ENCODE data around the gene C17orf50. TPM values are rescaled to one million over a fixed set of nuclear protein-coding genes. Genes with fewer than 3 reads are reported as not detected.

Gene C17orf50
- total RNA-seq, 1 donor from 2014 or later = not detected

DNA sequence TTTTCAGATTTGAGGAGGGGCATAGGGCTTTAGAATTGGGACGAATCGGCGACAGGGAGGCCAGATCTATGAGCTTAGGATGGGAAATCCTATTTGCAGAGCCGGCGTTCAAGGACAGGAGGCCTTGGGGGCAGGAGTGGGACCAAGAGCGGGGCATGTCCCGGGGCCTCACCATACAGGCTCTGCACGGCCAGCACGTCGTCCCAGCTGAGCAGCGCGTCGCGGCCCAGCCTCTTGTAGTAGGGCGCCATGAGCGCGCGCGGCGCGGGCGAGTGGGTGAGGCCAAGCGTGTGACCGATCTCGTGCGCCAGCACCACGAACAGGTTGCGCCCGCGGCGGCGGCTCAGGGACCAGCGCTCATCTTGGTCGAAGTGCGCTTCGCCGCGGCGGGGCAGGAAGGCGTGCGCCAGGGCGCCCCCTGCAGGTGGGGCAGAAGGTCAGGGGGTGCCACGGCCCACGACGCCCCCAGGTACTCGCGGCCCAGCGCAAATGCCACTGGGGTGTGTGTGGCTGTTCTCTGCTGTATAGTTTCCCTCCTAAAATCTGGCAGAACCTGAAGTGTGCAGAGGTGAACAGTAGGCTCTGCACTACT is 9.3 kb downstream of the C17orf50 start:
- DNase-seq (no peak), ATAC-seq (no peak)
- intact Hi-C loops (cut with micrococcal nuclease) = no loop called here

DNA sequence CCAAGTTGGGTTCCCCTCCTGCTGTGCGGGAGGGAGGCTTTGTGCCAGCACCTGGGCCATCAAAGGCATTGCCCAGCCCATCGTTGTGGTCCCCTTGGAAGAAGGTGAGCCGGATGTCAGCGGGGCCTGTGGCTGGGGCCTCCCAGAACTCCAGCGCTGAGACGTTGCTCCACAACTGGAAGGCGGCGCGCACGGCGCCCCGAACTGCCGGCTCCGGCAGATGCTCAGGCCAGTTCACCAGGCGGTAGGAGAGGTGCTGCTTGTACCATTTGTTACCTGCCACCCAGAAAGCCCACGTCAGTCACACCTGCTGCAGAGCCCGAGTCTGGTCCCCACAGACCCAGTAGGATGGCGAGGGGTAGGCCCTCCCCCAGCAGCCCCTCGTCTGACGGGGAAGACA is 12.4 kb downstream of the C17orf50 start:
- ATAC-seq (no peak), DNase-seq (no peak)
- intact Hi-C loops (cut with micrococcal nuclease) = no loop called here

GRCh38 chr17:35773679-35774425 is 13.2 kb downstream of the C17orf50 start:
- no peak for ATAC-seq
- DNase-seq = no peak
- intact Hi-C loops (cut with micrococcal nuclease) = no loop called here

DNA sequence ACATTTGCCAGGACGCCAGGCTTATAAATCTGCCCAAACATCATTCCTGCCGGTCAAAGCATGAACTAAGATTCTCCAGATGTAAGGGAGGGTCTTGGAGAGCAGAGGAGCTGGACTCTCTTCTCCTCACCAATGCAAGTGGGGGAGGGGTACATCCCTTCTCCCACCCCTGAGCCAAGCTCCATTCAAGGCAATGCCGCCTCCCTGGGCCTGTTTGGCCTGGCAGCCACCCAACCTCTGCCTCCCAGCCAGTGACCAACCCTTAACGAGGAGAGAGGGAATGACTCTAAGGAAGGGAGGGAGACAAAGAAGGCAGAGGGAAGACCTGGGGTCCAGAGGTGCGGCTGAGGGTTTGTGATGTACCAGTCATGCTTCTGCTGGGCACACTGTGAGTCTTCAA is 13.8 kb downstream of the C17orf50 start:
- intact Hi-C loops (cut with micrococcal nuclease) = no loop called here
- DNase-seq (peak; percentile 68), ATAC-seq (peak; percentile 67)

GRCh38 chr17:35775039-35775438 is 14.4 kb downstream of the C17orf50 start:
- no peak for DNase-seq
- ATAC-seq = no peak
- intact Hi-C loops (cut with micrococcal nuclease) = no loop called here

DNA sequence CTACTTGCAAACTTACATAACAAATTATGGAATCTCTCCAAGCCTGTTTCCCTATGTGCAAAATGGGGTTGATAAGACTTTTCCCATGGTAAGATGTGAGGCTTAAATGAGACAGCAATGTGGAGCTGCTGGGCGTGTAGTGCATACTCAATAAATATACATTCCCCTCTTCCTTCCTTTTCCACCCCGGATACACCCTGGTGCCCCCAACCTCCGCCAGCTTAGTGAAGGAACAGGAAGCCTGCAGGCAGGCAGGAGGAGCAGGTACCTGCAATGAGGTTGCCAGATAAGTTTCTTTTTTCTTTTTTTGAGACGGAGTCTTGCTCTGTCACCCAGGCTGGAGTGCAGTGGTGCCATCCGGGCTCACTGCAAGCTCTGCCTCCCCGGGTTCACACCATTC is 14.9 kb downstream of the C17orf50 start:
- ATAC-seq (no peak), DNase-seq (no peak)
- intact Hi-C loops (cut with micrococcal nuclease) = no loop called here

- intact Hi-C loops (cut with micrococcal nuclease) = no loop called here
- ATAC-seq (no peak), DNase-seq (no peak)
Observed at GRCh38 chr17:35778641-35779196, 18.0 kb downstream of the C17orf50 start.

DNA sequence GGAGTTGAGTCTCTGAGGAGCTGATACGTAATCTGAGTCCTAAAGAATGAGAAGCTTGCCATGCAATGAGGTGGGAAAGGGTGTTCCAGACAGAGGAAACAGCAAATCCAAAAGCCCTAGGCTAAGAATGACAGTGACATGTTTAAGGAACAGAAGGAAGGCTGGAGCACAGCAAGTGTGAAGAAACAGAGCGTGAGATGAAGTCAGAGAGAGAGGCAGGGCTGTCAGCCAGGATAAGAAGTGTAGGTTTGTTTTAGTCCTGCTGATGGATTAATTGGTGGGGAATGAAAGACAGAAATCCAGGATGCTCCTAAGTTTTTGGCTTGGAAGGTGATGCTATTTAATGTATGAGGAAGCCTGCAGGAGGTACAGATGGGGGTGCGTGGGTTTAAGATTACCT is 20.3 kb downstream of the C17orf50 start:
- ATAC-seq = no peak
- no peak for DNase-seq
- intact Hi-C loops (cut with micrococcal nuclease) = no loop called here

- no peak for DNase-seq
- no peak for ATAC-seq
- intact Hi-C loops (cut with micrococcal nuclease) = no loop called here
Observed at GRCh38 chr17:35784895-35785294, 24.2 kb downstream of the C17orf50 start.

DNA sequence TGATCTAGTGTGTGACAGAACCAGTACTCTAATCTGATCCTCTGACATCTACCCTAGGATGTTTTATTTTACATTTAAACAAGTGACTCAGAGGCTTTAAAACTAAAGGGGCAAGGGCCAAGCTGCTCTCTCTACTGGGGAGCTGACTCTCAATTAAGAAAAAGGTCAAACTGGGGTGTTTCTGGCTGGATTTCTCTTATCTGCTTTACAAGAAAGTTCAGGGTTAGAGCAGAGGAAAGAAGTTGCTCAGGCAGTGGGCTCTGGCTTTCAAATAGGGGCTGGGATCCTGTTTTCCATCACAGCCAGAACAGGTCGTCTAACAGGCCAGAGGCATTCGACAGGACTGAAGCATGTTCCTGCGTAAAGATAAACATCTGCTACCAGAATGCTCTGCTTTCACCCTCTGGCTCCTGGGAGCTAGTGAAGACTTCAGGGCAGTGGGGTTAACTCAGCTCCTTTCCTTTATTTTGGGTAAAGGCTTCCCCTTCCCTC is 26.3 kb downstream of the C17orf50 start:
- ATAC-seq (no peak), DNase-seq (no peak)
- intact Hi-C loops (cut with micrococcal nuclease) = no loop called here

DNA sequence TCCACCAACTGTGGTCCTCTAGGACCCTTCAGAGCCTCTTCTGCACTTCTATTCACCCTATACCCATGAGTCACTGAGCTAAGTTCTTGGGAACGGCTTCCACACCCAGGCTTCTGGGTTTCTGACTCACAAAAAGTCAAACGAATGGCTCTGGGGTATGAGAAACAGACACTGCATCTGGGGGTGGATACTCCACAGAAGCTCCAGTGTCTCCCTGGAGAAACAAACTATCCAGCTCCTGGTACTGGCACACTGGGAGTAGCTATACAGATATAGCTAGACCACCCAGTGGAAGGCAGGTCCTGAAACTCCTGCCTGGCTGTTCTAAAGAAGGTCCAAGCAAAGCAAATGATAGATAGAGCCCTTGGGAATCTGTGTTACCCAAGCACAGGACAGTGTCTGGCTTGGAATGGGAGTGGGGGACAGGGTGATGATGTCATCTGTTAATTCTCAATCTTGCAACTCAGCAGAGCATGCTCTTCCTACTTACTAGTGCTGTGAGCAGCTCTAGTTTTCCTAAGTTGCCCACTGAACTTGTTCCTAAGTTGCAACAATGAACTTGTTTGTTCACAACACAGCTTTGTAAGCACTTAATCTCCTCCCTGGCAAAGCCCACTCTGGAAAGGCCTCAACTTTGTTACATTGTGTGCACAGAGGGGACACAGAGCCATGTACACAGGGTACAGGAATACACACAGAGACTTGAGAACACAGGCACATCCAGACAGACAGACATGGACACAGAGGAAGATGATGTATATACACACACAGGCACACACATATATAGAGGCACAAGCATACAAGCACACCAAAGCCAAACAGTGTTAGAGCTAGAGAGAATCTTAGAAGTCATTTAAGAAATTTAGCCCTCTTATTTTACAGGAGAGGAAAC is 28.0 kb downstream of the C17orf50 start:
- ATAC-seq (peak; percentile 57), DNase-seq (no peak)
- intact Hi-C loops (cut with micrococcal nuclease) = no loop called here

GRCh38 chr17:35790841-35791240 is 30.2 kb downstream of the C17orf50 start:
- ATAC-seq (no peak), DNase-seq (no peak)
- intact Hi-C loops (cut with micrococcal nuclease) = no loop called here

DNA sequence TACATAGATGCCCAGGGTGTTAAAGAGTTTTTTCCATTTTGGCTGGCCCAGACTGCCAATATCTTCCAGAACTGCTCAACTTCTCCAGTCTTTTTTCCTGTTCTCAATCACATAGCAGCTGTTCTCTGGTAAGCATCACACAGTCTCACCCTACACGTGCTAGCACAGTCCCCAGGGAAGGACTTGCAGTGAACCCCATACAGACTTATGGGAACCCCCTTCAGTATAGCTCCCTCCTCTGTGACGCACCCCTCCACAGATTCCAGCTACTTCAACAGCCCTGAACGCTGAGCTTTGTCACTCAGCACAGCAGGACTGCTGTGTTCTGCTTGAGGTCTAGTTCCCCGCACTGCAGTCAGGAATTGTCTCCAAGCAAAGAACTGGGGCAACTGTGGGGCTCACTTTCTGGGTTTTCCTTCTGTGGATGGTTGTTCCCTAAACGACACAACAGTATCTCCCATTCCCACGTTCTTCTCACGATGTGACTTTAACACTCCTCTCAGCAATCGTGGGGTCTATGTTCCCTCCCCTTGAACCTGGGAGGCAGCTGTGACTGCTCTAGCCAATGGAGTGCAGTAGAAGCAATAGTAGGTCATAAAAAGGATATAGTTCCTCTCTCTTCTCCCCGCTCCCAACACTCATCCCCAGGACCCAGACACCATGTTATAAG is 31.1 kb downstream of the C17orf50 start:
- DNase-seq (no peak), ATAC-seq (no peak)
- intact Hi-C loops (cut with micrococcal nuclease) = no loop called here

GRCh38 chr17:35793257-35793656 is 32.6 kb downstream of the C17orf50 start:
- DNase-seq (no peak), ATAC-seq (no peak)
- intact Hi-C loops (cut with micrococcal nuclease) = no loop called here

DNA sequence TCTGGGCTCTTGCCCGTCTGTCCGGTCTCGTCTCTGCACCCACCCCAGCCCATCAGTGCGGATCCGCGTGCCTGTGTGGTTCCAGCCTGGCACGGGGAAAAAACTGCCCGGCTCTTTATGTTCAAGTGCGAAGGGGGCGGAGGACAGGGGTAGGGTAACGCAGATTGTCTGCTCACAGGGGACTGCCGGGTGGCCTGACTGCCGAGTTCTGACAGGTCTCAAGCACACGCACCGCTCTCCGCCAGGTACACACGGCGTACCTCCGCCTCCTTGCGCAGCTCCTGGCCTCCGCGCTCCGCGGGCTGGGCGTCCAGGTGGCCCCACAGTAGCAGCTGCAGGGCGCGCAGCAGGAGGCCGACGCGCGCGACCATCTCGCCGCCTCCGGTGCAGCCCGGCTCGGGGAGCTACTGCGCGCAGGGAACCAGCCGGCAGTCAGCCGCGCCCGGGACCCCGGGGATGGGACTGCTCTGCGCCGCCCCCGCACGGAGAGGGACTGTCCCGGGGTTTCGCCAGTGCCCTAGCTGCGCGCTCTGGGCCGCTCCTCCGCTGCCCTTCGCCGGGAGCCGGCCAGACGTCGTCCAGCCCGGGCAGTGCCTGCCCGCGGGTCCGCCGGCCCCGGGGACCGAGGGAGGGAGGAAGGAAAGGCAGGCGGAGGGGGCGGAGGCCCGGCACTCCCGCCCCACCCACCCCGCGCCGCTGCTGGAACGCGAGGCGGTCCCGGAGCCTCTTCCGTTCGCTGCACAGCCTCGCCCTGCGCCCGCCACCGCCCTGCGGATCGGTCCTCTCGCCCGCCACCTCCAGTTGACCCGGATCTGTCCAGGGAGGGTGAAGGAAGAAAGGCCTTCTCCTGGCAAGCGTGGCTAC is 34.6 kb downstream of the C17orf50 start, which contains the start of gene MMP28:
Gene MMP28 (minus strand): TSS at position 635 of the 864 bp plus-strand sequence. CDS start 264 bp downstream, at position 371.
- DNase-seq = peak; percentile 59
- peak; percentile 71 for ATAC-seq
- intact Hi-C loops (cut with micrococcal nuclease) = no loop called here

GRCh38 chr17:35795871-35796265 is 35.2 kb downstream of the C17orf50 start:
- no peak for DNase-seq
- no peak for ATAC-seq
- intact Hi-C loops (cut with micrococcal nuclease) = no loop called here

- ATAC-seq (no peak), DNase-seq (no peak)
- intact Hi-C loops (cut with micrococcal nuclease) = no loop called here
Observed at GRCh38 chr17:35796942-35797341, 36.3 kb downstream of the C17orf50 start.

GRCh38 chr17:35797370-35797769 is 36.7 kb downstream of the C17orf50 start:
- intact Hi-C loops (cut with micrococcal nuclease) = no loop called here
- ATAC-seq (no peak), DNase-seq (no peak)
